Ascending aorta (tissue), 2 donors: ENCODE data around the gene RPTOR. TPM values are rescaled to one million over a fixed set of nuclear protein-coding genes. Genes with fewer than 3 reads are reported as not detected.
A peak's percentile ranks its signal among the peaks of the same experiment; 100 is the strongest.

Experiments
- DNase-seq, 2 donors: peaks; one replicate each; pipeline ENCODE4 v3.0.0-alpha.2; 2019; ENCODE audit warnings: low spot score in 2 of 2
- H3K27ac ChIP-seq, 2 donors: fragments of 200-600 bp; sonication (generic); one replicate each; pipeline ENCODE4 v1.5.1; 2016 to 2017; ENCODE audit warnings: mild to moderate bottlenecking in 1 of 2
- H3K27me3 ChIP-seq: fragments of 200-600 bp; sonication (generic); one replicate; pipeline ENCODE4 v1.5.1; 2017
- H3K36me3 ChIP-seq, 2 donors: fragments of 200-600 bp; sonication (generic); one replicate each; pipeline ENCODE4 v1.5.1; 2016
- H3K4me1 ChIP-seq, 2 donors: fragments of 200-600 bp; sonication (generic); one replicate each; pipeline ENCODE4 v1.5.1; 2016 to 2017; ENCODE audit warnings: mild to moderate bottlenecking in 1 of 2
- H3K4me3 ChIP-seq, 2 donors: fragments of 200-600 bp; sonication (generic); one replicate each; pipeline ENCODE4 v1.5.1; 2016 to 2017; ENCODE audit warnings: mild to moderate bottlenecking in 1 of 2
- H3K9me3 ChIP-seq, 2 donors: fragments of 200-600 bp; sonication (generic); one replicate each; pipeline ENCODE4 v1.5.1; 2016
- intact Hi-C: fragments of 100-400 bp; cut with DNase I; formaldehyde crosslinking; loops from one replicate; pipeline ENCODE4 v1.15.1; 2023
- total RNA-seq: library from RNA; depleted of rRNA; stranded (reverse); fragments of >200 nt; gene quantifications from one replicate; pipeline ENCODE4 v1.1.0, GENCODE V29; 2016
- TF ChIP-seq, protein P1 (sequence below), 3 experiments: fragments of 200-600 bp in 2 of 3; fragments of 450-650 bp in 1 of 3; sonication (generic) in 2 of 3; IDR thresholded peaks; one replicate each; pipeline ENCODE4 v1.5.1; 2016 to 2019; ENCODE audit warnings: antibody characterized with exemption in 3 of 3, mild to moderate bottlenecking in 1 of 3, moderate library complexity in 1 of 3

Gene RPTOR
- total RNA-seq, 1 donor from 2014 or later = 36.1 TPM

- Histone ChIP-seq H3K27ac (no peak overlapping the region), H3K4me1 (no peaks in the 10 kb centered on the region), H3K9me3 (no peaks in the 10 kb centered on the region), H3K27me3 (no peaks in the 10 kb centered on the region), H3K4me3 (no peak overlapping the region), H3K36me3 (peaks cover 16 to 17% of the 10 kb centered on the region in 2 donors)
- TF ChIP-seq, protein P1, sequence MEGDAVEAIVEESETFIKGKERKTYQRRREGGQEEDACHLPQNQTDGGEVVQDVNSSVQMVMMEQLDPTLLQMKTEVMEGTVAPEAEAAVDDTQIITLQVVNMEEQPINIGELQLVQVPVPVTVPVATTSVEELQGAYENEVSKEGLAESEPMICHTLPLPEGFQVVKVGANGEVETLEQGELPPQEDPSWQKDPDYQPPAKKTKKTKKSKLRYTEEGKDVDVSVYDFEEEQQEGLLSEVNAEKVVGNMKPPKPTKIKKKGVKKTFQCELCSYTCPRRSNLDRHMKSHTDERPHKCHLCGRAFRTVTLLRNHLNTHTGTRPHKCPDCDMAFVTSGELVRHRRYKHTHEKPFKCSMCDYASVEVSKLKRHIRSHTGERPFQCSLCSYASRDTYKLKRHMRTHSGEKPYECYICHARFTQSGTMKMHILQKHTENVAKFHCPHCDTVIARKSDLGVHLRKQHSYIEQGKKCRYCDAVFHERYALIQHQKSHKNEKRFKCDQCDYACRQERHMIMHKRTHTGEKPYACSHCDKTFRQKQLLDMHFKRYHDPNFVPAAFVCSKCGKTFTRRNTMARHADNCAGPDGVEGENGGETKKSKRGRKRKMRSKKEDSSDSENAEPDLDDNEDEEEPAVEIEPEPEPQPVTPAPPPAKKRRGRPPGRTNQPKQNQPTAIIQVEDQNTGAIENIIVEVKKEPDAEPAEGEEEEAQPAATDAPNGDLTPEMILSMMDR (IDR thresholded peaks at IDR 0.05) = no peak
- intact Hi-C loops = no loop called here
- DNase-seq = peak in 1 of 2 donors; percentile 52
Measured at GRCh38 chr17:80848449-80849102, 303.9 kb downstream of the RPTOR start.

DNA sequence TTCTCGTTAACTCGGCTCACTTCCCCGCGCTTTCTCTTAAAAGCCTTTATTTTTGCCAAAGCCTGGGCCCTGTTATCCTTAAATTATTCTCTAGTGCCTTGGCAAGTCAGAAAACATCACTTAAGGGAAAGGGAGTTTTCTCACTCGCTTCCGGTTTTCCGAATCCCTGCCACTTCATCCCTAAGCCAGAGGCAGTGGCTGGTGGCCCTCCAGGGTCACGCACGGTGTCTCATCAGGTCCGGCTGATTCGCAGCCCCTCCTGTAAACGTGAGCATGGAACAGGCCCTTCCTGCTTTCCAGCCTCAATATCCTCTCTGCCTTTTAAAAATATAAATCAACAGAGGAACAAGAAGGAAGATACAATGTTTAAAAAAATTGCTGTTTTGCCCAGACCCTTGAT is 304.5 kb downstream of the RPTOR start:
- Histone ChIP-seq H3K4me1 (no peaks in the 10 kb centered on the region), H3K36me3 (peaks cover 16 to 17% of the 10 kb centered on the region in 2 donors), H3K27ac (no peak overlapping the region), H3K4me3 (no peak overlapping the region), H3K27me3 (no peaks in the 10 kb centered on the region), H3K9me3 (no peaks in the 10 kb centered on the region)
- TF ChIP-seq, protein P1 (IDR thresholded peaks at IDR 0.05) = no peak
- DNase-seq = no peak
- intact Hi-C loops = no loop called here

DNA sequence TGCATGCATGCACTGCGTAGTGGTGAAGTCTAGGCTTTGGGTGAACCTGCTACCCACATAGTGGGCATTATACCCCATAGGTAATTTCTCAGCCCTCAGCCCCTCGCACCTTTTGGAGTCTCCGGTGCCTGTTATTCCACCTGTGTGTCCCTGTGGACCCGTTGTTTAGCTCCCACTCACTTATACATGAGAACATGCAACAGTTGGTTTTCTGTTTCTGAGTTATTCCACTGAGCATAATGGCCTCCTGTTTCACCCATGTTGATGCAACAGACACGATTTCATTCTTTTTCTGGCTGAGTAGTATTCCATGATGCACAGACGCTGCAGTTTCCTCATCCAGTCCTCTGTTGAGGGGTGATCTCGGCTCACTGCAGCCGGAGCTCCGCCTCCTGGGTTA is 305.5 kb downstream of the RPTOR start:
- H3K36me3 ChIP-seq = peaks cover 16 to 17% of the 10 kb centered on the region in 2 donors
- H3K27me3 ChIP-seq = no peaks in the 10 kb centered on the region
- no peaks in the 10 kb centered on the region for H3K4me1 ChIP-seq
- DNase-seq = no peak
- H3K4me3 ChIP-seq = no peak overlapping the region
- intact Hi-C loops = no loop called here
- H3K27ac ChIP-seq = no peak overlapping the region
- TF ChIP-seq, protein P1 (IDR thresholded peaks at IDR 0.05) = no peak
- no peaks in the 10 kb centered on the region for H3K9me3 ChIP-seq

DNA sequence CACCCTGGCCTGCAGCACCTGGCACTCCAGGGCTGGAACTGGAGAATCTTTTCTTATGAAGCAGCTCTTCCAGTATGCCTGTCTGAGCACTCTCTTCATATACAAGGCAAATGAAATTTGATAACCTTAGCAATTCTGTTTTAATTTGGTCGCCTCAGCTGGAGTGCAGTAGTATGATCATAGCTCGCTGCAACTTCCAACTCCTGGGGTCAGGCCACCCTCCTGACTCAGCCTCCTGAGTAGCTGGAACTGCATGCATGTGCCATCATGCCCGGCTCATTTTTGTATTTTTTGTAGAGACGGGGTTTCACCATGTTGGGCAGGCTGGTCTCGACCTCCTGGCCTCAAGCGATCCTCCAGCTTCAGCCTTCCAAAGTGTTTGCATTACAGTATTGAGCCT is 306.2 kb downstream of the RPTOR start:
- no peak overlapping the region for H3K4me3 ChIP-seq
- no peaks in the 10 kb centered on the region for H3K9me3 ChIP-seq
- H3K36me3 ChIP-seq = peaks cover 16 to 17% of the 10 kb centered on the region in 2 donors
- no peaks in the 10 kb centered on the region for H3K27me3 ChIP-seq
- no peak for DNase-seq
- H3K27ac ChIP-seq = no peak overlapping the region
- H3K4me1 ChIP-seq = no peaks in the 10 kb centered on the region
- intact Hi-C loops = no loop called here
- TF ChIP-seq, protein P1 (IDR thresholded peaks at IDR 0.05) = no peak

DNA sequence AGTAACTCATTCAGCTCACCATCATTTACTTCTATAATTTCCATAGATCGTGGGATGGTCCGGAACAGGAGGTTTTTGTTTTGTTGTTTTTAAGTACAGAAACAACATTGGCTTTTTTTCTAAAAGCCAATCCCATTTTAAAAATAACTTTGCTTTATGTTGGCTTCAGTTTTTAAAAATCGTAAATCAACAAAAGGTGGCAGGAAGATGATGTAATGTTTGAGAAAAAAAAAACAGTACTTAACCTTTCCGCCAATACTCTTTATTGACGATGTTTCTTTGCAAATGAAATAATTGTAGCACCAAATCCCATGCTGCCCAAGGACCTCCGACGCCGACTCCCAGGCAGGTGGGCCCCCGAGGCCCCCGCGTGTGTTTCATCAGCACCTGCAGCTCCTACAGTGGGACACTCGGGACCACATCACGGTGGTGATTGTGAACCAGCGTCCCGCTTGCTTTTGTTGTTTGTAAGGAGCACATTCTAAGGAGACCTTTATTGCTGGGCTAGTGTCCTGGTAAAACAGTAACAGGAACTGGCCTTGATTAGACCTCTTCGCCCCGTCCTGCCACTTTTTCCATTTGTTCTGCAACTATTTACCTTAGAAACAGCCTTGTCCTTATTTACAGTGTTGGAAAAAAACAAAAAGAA is 306.8 kb downstream of the RPTOR start:
- Histone ChIP-seq H3K4me1 (peaks cover 0 to 2% of the 10 kb centered on the region in 2 donors), H3K36me3 (peaks cover 10 to 15% of the 10 kb centered on the region in 2 donors)
- intact Hi-C loops = no loop called here

More for the DNA sequence above, 306.8 kb downstream of the RPTOR start:
- Histone ChIP-seq H3K27me3 (no peaks in the 10 kb centered on the region), H3K27ac (no peak overlapping the region), H3K9me3 (no peaks in the 10 kb centered on the region), H3K4me3 (no peak overlapping the region)
- TF ChIP-seq, protein P1 (IDR thresholded peaks at IDR 0.05) = no peak
- no peak for DNase-seq
